NCI-H1694 (cell line): ENCODE measurements around the gene CRYZL1.

ENCODE experiments used
- DNase-seq: peaks from one replicate; lab custom pipeline; 2025; lab: John Stamatoyannopoulos, UW

CRYZL1 gene

DNA sequence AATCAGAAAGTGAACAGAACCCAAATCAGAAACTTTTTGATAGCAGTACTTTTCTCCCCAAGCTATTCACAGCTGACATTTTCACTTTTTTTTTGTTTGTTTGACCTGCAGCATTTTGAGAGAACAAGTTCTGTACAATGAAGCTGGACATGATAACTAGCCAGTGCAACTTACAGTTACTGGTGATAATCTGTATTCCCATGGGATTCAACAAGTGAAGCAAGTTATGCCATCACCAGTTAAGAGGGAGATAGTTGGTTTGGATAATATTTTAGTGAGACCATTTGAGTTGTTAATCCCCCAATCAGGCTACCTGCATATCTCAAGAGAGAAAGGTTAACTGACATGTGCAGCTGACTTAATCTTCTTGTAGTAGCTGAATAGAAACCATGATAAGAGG lies 80.6 kb downstream of the CRYZL1 start:
- no peak for DNase-seq

DNA sequence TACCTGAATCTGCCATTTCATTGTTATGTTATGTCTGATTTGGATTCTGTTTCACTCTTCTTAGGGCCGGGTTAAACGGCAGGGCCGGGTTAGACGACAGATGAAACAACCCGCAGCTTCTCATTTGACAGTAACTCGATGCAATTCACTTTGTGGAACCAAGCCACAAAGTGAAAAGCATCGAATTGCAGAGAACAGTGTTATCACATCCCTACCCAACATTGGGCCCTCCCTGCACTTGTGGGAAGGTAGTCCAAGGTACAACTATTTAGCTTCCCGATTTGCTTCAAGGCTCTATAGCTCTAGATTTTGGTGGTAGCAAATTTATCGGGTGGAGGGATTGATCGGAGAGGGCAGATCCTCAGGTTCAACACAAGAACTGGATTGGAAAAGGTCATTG lies 81.7 kb downstream of the CRYZL1 start:
- DNase-seq, result no peak

DNA sequence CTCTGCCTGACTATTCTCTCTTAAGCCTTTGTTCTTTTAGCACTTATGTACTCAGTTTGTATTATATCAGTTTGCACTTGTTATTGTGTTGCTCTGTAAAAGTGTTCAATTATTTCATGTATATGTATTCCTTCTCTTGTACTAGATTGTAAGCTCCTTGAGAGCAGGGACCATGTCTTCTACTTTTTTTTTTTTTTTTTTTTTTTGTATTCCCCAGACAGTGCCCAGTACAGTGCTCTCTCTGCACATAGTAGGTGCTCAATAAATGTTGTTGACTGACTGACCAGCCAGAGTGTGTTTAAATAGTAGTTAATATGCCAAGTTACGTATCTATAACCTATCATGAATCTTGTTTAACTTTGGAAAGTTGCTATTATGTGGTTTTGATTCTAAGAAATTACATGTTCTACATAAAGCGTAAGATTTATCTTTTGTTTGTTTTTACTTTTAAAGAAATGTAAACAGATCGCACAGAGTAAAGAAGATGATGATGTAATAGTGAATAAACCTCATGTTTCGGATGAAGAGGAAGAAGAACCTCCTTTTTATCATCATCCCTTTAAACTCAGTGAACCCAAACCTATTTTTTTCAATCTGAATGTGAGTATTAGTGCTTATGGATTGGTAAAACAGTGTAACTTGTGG lies 82.6 kb downstream of the CRYZL1 start:
- no peak for DNase-seq

DNA sequence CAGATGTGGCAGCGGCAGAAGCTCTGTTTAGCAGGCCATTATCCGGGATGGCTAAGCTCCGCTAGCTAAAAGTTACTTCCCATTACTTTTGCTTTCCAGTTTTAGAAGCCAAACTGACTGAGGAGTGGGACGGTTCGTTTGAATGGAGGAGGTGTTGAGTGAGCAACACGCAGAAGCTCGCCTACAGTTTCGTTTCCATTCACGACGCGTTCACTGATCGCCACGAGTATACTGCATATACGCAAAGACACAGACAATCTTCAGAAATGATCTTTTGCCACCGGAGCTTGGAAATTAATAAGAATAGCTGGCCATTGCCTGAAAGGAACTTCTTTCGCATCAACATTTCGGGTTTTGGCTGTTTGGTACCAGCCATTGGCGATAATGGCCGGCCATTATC lies 84.1 kb downstream of the CRYZL1 start:
- DNase-seq, result no peak

DNA sequence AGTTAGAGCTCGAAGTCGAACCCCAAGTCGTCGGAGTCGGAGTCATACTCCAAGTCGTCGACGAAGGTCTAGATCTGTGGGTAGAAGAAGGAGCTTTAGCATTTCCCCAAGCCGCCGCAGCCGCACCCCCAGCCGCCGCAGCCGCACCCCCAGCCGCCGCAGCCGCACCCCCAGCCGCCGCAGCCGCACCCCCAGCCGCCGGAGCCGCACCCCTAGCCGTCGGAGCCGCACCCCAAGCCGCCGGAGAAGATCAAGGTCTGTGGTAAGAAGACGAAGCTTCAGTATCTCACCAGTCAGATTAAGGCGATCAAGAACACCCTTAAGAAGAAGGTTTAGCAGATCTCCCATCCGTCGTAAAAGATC lies 86.6 kb downstream of the CRYZL1 start:
- no peak for DNase-seq

DNA sequence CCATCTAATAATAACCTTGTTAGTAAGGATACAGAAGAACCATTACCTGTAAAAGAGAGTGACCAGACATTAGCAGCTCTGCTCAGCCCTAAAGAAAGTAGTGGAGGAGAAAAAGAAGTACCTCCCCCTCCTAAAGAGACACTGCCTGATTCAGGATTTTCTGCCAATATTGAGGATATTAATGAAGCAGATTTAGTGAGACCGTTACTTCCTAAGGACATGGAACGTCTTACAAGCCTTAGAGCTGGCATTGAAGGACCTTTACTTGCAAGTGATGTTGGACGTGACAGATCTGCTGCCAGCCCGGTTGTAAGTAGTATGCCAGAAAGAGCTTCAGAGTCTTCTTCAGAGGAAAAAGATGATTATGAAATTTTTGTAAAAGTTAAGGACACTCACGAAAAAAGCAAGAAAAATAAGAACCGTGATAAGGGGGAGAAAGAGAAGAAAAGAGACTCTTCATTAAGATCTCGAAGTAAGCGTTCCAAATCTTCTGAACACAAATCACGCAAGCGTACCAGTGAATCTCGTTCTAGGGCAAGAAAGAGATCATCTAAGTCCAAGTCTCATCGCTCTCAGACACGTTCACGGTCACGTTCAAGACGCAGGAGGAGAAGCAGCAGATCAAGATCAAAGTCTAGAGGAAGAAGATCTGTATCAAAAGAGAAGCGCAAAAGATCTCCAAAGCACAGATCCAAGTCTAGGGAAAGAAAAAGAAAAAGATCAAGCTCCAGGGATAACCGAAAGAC lies 87.1 kb downstream of the CRYZL1 start:
- no peak for DNase-seq

DNA sequence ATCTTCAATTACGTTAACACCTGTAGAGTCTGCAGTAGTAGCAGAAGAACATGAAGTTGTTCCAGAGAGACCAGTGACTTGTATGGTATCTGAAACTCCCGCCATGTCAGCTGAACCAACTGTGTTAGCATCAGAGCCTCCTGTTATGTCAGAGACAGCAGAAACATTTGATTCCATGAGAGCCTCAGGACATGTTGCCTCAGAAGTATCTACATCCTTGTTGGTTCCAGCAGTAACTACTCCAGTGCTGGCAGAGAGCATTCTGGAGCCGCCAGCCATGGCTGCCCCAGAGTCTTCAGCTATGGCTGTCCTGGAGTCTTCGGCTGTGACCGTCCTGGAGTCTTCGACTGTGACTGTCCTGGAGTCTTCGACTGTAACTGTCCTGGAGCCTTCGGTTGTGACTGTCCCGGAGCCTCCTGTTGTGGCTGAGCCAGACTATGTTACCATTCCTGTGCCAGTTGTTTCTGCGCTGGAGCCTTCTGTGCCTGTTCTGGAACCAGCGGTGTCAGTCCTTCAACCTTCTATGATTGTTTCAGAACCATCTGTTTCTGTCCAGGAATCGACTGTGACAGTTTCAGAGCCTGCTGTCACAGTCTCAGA lies 88.4 kb downstream of the CRYZL1 start:
- no peak for DNase-seq

DNA sequence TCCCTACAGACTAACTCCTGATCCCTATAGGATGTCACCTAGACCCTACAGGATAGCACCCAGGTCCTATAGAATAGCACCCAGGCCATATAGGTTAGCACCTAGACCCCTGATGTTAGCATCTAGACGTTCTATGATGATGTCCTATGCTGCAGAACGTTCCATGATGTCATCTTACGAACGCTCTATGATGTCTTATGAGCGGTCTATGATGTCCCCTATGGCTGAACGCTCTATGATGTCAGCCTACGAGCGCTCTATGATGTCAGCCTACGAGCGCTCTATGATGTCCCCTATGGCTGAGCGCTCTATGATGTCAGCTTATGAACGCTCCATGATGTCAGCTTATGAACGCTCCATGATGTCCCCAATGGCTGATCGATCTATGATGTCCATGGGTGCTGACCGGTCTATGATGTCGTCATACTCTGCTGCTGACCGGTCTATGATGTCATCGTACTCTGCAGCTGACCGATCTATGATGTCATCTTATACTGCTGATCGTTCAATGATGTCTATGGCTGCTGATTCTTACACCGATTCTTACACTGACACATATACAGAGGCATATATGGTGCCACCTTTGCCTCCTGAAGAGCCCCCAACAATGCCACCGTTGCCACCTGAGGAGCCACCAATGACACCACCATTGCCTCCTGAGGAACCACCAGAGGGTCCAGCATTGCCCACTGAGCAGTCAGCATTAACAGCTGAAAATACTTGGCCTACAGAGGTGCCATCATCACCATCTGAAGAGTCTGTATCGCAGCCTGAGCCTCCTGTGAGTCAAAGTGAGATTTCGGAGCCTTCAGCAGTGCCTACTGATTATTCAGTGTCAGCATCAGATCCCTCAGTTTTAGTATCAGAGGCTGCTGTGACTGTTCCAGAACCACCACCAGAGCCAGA lies 89.2 kb downstream of the CRYZL1 start:
- no peak for DNase-seq

DNA sequence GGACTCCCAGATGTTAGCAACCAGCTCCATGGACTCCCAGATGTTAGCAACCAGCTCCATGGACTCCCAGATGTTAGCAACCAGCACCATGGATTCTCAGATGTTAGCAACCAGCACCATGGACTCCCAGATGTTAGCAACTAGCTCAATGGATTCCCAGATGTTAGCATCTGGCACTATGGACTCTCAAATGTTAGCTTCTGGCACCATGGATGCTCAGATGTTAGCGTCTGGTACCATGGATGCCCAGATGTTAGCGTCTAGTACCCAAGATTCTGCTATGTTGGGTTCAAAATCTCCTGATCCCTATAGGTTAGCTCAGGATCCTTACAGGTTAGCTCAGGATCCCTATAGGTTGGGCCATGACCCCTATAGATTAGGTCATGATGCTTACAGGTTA lies 89.9 kb downstream of the CRYZL1 start:
- no peak for DNase-seq

DNA sequence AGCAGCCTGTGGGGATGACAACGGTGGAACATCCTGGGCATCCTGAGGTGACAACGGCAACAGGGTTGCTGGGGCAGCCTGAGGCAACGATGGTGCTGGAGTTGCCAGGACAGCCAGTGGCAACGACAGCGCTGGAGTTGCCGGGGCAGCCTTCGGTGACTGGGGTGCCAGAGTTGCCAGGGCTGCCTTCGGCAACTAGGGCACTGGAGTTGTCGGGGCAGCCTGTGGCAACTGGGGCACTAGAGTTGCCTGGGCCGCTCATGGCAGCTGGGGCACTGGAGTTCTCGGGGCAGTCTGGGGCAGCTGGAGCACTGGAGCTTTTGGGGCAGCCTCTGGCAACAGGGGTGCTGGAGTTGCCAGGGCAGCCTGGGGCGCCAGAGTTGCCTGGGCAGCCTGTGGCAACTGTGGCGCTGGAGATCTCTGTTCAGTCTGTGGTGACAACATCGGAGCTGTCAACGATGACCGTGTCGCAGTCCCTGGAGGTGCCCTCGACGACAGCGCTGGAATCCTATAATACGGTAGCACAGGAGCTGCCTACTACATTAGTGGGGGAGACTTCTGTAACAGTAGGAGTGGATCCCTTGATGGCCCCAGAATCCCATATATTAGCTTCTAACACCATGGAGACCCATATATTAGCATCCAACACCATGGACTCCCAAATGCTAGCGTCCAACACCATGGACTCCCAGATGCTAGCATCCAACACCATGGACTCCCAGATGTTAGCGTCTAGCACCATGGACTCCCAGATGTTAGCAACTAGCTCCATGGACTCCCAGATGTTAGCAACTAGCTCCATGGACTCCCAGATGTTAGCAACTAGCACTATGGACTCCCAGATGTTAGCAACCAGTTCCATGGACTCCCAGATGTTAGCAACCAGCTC lies 90.5 kb downstream of the CRYZL1 start:
- no peak for DNase-seq

DNA sequence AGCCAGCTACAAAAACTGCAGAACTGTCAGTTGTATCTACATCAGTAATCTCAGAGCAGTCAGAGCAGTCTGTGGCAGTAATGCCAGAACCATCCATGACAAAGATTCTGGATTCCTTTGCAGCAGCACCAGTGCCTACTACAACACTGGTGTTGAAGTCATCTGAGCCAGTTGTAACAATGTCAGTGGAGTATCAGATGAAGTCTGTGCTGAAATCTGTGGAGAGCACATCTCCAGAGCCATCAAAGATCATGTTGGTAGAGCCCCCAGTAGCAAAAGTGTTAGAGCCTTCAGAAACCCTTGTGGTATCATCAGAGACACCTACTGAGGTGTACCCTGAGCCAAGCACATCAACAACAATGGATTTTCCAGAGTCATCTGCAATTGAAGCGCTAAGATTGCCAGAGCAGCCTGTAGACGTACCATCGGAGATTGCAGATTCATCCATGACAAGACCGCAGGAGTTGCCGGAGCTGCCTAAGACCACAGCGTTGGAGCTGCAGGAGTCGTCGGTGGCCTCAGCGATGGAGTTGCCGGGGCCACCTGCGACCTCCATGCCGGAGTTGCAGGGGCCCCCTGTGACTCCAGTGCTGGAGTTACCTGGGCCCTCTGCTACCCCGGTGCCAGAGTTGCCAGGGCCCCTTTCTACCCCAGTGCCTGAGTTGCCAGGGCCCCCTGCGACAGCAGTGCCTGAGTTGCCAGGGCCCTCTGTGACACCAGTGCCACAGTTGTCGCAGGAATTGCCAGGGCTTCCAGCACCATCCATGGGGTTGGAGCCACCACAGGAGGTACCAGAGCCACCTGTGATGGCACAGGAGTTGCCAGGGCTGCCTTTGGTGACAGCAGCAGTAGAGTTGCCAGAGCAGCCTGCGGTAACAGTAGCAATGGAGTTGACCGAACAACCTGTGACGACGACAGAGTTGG lies 91.4 kb downstream of the CRYZL1 start:
- DNase-seq, result no peak

DNA sequence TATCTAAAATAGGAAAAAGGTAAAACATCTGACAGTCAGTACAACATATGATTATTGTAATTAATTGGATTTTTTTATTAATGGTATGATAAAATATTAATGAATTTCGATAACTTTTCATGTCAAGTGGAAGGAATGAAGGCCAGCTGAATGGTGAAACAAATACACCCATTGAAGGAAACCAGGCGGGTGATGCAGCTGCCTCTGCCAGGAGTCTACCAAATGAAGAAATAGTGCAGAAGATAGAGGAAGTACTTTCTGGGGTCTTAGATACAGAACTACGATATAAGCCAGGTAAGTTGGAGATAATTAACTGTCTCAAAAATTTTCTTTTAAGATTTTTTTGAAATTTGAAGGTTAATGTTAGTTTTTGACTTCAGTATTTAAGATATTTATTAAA lies 95.5 kb downstream of the CRYZL1 start:
- DNase-seq, result no peak

DNA sequence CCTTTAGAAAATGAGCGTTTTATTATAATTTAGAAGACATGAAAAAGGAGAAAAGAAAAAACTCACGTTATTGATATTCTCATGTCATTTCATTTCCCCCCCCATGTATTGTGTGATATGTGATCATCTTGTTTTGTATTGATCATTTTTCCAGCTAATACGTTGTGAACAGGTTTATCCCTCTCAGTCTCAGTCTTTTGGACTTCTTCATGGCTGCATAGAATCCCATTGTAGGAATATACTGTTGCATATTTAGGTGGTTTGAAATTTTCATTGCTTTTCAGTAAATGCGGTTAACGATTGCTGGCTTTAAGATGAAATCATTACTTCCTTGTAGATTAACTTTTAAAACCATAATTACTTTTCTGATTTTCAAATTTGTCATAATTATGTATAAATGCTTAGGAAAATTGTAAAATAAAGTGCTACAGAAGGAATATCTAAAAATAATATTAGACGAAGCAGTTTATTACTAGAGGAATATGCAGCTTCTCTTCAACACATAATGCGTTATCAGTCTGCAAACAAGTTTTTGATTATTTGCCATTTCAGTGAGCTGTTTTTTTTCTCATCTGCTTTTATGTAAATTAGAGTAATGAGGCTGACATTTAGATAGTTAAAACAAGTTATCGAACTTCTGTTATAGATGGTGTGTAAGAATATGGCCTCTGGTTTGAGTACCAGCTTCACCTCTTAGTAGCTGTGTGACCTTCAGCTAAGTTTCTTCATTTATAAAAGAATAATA lies 96.9 kb downstream of the CRYZL1 start:
- DNase-seq, result no peak

DNA sequence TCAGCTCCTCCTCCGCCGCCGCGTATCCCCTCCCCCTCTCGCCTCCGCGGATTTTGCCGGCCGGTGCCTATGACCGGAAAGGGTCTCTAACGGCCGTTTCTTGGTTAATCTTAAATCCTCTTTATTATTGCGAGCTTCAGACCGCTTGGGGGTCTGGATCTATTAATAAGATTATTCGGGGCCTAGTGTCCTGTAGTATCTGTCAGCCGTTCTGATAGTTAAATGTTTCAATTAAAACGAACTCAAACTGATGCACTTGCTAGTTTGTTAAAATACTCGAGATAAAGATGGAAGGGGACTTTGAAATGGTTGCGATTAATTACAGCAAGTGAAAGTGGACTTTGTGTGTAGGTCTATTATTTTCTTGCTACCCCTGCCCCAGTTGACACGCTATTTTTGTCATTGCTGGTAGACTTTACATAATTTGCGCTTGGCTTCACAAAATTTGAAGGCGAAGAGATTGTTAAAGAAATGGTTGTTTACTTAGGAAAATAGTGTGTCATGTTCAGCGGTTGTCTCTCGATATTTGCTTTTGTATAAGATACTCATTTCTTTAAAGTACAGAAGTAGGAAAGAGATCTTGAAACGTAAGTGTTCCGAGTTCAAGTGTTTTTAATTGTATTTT lies 97.9 kb downstream of the CRYZL1 start:
- DNase-seq, result no peak

DNA sequence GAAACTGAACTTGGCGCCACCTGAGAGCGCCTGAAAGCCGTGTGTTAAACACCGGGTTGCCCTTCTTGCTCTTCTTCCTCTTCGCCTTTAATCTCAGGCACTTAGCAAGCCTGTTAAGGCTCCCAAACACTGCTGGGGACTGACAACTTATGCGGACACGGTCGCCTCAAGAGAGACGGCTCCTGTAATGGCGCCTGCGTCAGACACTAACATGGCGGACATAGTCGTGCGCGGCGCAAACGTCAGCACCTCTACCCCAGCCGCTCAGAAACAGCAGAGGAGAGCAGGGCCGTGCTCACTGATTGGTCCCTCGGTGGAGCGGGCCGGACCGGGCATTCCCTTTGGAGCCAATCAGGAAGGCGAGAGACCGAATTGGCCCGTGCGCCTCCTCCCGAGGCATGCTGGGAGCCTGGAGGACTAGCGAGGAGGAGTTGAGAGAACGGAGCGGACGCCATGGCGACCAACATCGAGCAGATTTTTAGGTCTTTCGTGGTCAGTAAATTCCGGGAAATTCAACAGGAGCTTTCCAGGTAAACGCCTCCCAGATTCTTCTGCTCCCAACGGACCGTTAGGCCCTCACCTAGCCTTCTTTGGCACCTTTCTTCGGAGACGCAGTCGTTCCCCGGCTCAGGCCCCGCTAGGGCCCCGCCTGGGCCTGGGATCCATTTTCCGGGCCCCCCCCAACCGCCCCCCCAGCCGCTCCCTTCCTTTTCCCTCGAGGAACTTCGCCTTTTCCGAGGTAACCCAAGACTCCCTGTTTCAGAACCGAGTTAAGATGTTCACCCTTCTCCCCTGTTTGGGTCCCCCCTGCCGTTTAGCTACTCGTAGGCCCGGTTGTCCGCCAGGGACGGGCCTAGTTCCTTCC lies 98.7 kb downstream of the CRYZL1 start, which contains the start of gene SON:
SON (plus strand) TSS at position 399 of the 865 bp plus-strand sequence; CDS start at position 454, 55 bp downstream.
- DNase-seq, result peak; percentile 99

DNA sequence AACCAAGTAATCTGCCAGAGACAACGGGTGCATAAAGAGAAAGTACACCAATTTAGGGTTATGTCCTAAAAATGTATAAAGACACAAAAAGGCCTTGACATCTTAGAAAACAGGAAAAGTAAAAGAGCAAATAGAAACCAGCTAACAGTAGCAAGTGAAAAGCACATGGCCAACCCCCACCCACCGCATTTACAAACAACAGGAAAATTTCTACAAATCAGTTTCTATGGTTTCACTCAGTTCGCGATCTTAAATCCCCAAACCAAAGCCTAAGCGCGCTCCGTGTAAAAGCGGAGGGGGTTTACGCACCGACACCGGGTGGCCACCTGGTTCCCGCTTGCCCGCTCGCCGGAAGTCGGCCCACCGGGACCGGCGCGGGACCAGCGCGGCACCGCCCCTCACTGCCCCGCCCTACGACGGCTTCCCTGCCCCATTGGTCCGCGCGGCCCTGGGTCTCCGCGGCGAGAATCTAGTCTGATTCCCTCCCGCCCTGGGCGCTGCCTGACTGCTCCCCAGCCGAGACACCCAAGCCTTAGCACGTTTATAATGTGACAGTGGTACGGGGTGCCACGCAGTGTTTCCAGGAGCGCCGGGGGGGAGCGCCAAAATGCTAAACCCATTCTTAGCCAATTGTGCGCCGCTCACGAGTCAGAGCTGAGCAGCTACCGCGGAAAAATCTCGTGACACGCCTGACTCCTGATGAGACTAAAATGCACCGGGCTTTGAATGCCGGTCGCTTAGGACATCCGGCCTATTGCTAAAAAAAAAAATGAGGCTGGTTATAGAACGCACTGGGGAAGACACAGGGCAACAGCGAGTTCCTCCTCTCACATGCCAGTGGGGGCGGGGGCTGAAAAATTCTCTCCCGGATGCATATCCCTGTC lies 99.5 kb downstream of the CRYZL1 start, which contains the start of gene GART:
GART (minus strand) TSS at position 362 of the 884 bp plus-strand sequence. CDS start 2,802 bp downstream, outside the sequence.
- peak; percentile 79 for DNase-seq
